Measurements from ENCODE around the gene MAL. TPM values are rescaled to one million over a fixed set of nuclear protein-coding genes. Genes with fewer than 3 reads are reported as not detected.

The MAL gene
- total and polyA plus RNA-seq, 2 of the 8 experiments (the other 6 are each of a cell fraction or from before 2014, with no cell fraction given): not detected

DNA sequence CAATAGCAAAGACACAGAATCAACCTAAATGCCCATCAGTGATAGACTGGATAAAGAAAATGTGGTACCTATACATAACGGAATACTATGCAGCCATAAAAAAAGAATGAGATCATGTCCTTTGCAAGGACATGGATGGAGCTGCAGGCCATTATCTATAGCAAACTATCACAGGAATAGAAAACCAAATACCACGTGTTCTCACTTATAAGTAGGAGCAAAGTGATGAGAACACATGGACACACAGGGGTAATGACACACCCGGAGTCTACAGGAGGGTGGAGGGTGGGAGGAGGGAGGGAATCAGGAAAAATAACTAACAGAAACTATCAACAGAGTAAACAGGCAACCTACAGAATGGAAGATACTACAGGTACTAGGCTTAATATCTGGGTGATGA is 46.6 kb upstream of the MAL start (continued):
- TF ChIP-seq, protein P1, sequence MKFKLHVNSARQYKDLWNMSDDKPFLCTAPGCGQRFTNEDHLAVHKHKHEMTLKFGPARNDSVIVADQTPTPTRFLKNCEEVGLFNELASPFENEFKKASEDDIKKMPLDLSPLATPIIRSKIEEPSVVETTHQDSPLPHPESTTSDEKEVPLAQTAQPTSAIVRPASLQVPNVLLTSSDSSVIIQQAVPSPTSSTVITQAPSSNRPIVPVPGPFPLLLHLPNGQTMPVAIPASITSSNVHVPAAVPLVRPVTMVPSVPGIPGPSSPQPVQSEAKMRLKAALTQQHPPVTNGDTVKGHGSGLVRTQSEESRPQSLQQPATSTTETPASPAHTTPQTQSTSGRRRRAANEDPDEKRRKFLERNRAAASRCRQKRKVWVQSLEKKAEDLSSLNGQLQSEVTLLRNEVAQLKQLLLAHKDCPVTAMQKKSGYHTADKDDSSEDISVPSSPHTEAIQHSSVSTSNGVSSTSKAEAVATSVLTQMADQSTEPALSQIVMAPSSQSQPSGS (IDR thresholded peaks at IDR 0.05; ENCODE audit: low read length): no peak
- no peak for TF ChIP-seq CEBPB (IDR thresholded peaks at IDR 0.05; ENCODE audit: low read depth, low read length)

All from H1 (cell line).